Activated CD8-positive, alpha-beta T cell treated with anti-CD3 and anti-CD28 coated beads for 36 hours (primary cell): ENCODE results near the gene FCN3. TPM values are rescaled to one million over a fixed set of nuclear protein-coding genes. Genes with fewer than 3 reads are reported as not detected.

Experiments
- ATAC-seq: fragments of 200-7000 bp; cut with Tn5 transposase; one replicate; pipeline ENCODE4 v1.10.0; 2021; ENCODE audit warnings: mild to moderate bottlenecking, moderate library complexity
- CTCF ChIA-PET: fragments of 350-600 bp; sonication (Branson Sonifier 250); formaldehyde crosslinking; loops from one replicate; lab custom pipeline; 2021; ENCODE audit warnings: antibody characterized with exemption; lab: Charles Lee
- POLR2A ChIA-PET: fragments of 350-600 bp; sonication (Branson Sonifier 250); formaldehyde crosslinking; loops from one replicate; lab custom pipeline; 2021; ENCODE audit warnings: antibody characterized with exemption; lab: Charles Lee
- DNase-seq: peaks from one replicate; pipeline ENCODE4 v3.0.0-alpha.2; 2020
- H3K27ac Mint-ChIP-seq: one replicate; pipeline ENCODE4 v1.8.0; 2021; ENCODE audit warnings: mild to moderate bottlenecking, mixed read lengths
- H3K27me3 Mint-ChIP-seq: one replicate; pipeline ENCODE4 v1.8.0; 2021; ENCODE audit warnings: mixed read lengths
- H3K36me3 Mint-ChIP-seq: one replicate; pipeline ENCODE4 v1.8.0; 2021; ENCODE audit warnings: low read depth, mixed read lengths
- H3K4me1 Mint-ChIP-seq: one replicate; pipeline ENCODE4 v1.8.0; 2021; ENCODE audit warnings: low read depth, mixed read lengths
- H3K4me3 Mint-ChIP-seq: one replicate; pipeline ENCODE4 v1.8.0; 2021; ENCODE audit warnings: mild to moderate bottlenecking, moderate library complexity, mixed read lengths
- H3K9me3 Mint-ChIP-seq: one replicate; pipeline ENCODE4 v1.8.0; 2021; ENCODE audit warnings: mixed read lengths
- CTCF ChIP-seq: fragments of 200-600 bp; IDR thresholded peaks from one replicate; pipeline ENCODE4 v1.8.0; 2022; ENCODE audit warnings: antibody characterized with exemption, mild to moderate bottlenecking
- intact Hi-C: fragments of 100-400 bp; cut with micrococcal nuclease; formaldehyde crosslinking; loops from one replicate; pipeline ENCODE4 v1.10.0; 2022
- total RNA-seq, 2 experiments: library from RNA; stranded (reverse); gene quantifications; one replicate each; pipeline ENCODE4 v1.2.3, GENCODE V29; 2021

Gene FCN3
- total RNA-seq, 2 experiments from 2014 or later, result not detected

- no peak for TF ChIP-seq CTCF
- Mint-ChIP-seq H3K4me3 (no peak overlapping the region), H3K27me3 (no peaks in the 10 kb centered on the region), H3K9me3 (no peaks in the 10 kb centered on the region), H3K4me1 (peaks cover 12% of the 10 kb centered on the region), H3K36me3 (no peaks in the 10 kb centered on the region), H3K27ac (no peak overlapping the region)
- ChIA-PET POLR2A (interaction anchor here (0.8 to 2.8 kb wide), 3 partner anchors 40 to 101 kb away, joined by 3 to 10 read pairs (median 3); no protein-coding TSS in a partner anchor), CTCF (interaction anchor here (0.8 to 12.1 kb wide), 12 partner anchors 10 to 266 kb away, joined by 3 to 293 read pairs (median 16); partner anchors contain the start of gene AHDC1)
- DNase-seq, result no peak
- ATAC-seq, result no peak
- intact Hi-C loops, result loop anchor here (10.0 kb wide), 2 partner anchors 52 to 268 kb away; partner anchors contain the start of gene SYTL1
Measured at GRCh38 chr1:27397110-27397509, 22.5 kb upstream of the FCN3 start.

DNA sequence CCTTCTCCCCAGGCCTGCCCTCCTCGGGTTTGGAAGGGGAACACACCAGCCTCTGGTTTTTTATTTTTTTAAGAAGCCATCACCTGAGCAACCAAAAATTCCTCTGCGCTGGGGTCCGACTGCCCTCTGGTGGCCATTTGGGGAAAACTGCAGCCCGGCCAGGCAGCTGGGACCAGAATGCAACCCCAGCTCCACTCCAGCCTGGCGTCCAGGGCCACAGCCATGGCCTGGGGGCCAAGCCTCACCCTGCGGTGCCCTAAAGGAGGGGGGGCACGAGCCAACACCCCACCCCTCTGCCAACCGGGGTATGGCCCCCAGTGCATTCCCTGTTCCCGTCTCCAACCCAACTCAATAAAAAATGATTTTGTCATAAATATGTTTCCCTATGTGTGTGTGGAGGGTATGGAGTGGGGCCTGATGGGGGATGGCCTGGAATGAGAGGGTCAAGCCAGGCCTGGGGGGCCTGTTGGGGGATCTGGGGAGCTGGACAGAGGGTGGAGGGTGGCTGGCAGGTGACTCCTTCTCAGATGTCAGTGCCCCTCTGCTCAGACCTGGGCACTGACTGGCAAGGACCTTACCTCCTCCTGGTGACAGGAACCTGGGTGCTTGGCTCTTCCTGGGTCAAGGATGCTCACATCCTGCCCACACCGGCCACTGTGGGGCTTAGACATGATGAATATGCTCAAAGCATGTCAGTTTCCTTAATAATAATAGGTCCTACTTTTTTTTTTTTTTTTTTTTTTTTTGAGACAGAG is 21.0 kb upstream of the FCN3 start:
- intact Hi-C loops, result loop anchor here (2.0 to 10.0 kb wide), 3 partner anchors 51 to 269 kb away; partner anchors contain the start of gene SYTL1
- H3K27me3 Mint-ChIP-seq, result no peaks in the 10 kb centered on the region
- TF ChIP-seq CTCF, result peak; percentile 99
- H3K36me3 Mint-ChIP-seq, result no peaks in the 10 kb centered on the region
- H3K4me3 Mint-ChIP-seq, result no peak overlapping the region
- H3K4me1 Mint-ChIP-seq, result peaks cover 17% of the 10 kb centered on the region
- peak; percentile 44 for ATAC-seq
- H3K27ac Mint-ChIP-seq, result no peak overlapping the region
- no peaks in the 10 kb centered on the region for H3K9me3 Mint-ChIP-seq
- ChIA-PET CTCF (interaction anchor here (0.6 to 12.1 kb wide), 41 partner anchors 8 to 351 kb away, joined by 3 to 293 read pairs (median 5); partner anchors contain the start of genes AHDC1, MAP3K6, SYTL1 and WASF2), POLR2A (interaction anchor here (1.2 to 1.7 kb wide), 6 partner anchors 72 to 267 kb away, joined by 3 to 5 read pairs (median 3); no protein-coding TSS in a partner anchor)
- DNase-seq, result peak; percentile 87

- no peak overlapping the region for H3K27ac Mint-ChIP-seq
- intact Hi-C loops, result loop anchor here (2.0 to 10.0 kb wide), 4 partner anchors 50 to 270 kb away; partner anchors contain the start of gene SYTL1
- ChIA-PET CTCF (interaction anchor here (0.8 to 12.1 kb wide), 36 partner anchors 8 to 350 kb away, joined by 3 to 293 read pairs (median 6); partner anchors contain the start of genes AHDC1, CD164L2, MAP3K6 and SYTL1), POLR2A (interaction anchor here (1.3 to 1.7 kb wide), 5 partner anchors 71 to 268 kb away, joined by 3 to 5 read pairs (median 3); no protein-coding TSS in a partner anchor)
- DNase-seq (no peak), ATAC-seq (no peak)
- H3K4me1 Mint-ChIP-seq, result peaks cover 17% of the 10 kb centered on the region
- H3K4me3 Mint-ChIP-seq, result no peak overlapping the region
- H3K27me3 Mint-ChIP-seq, result no peaks in the 10 kb centered on the region
- H3K36me3 Mint-ChIP-seq, result no peaks in the 10 kb centered on the region
- H3K9me3 Mint-ChIP-seq, result no peaks in the 10 kb centered on the region
- TF ChIP-seq CTCF, result no peak
Measured at GRCh38 chr1:27394925-27395324, 20.3 kb upstream of the FCN3 start.

- DNase-seq (no peak), ATAC-seq (no peak)
- ChIA-PET CTCF (interaction anchor here (0.8 to 12.1 kb wide), 26 partner anchors 9 to 268 kb away, joined by 3 to 293 read pairs (median 7); partner anchors contain the start of genes AHDC1, CD164L2, MAP3K6 and SYTL1), POLR2A (interaction anchor here (1.3 to 1.7 kb wide), 4 partner anchors 71 to 268 kb away, joined by 3 to 5 read pairs (median 3); no protein-coding TSS in a partner anchor)
- H3K4me3 Mint-ChIP-seq, result peak overlapping the region; percentile 43
- intact Hi-C loops, result loop anchor here (2.0 to 10.0 kb wide), 4 partner anchors 49 to 271 kb away; partner anchors contain the start of gene SYTL1
- no peak for TF ChIP-seq CTCF
- H3K9me3 Mint-ChIP-seq, result no peaks in the 10 kb centered on the region
- no peak overlapping the region for H3K27ac Mint-ChIP-seq
- peaks cover 17% of the 10 kb centered on the region for H3K4me1 Mint-ChIP-seq
- no peaks in the 10 kb centered on the region for H3K36me3 Mint-ChIP-seq
- H3K27me3 Mint-ChIP-seq, result no peaks in the 10 kb centered on the region
Measured at GRCh38 chr1:27394282-27394658, 19.6 kb upstream of the FCN3 start.
